Activated CD8-positive, alpha-beta memory T cell treated with anti-CD3 and anti-CD28 coated beads, Interleukin-2, amount 50 U/mL, for 48 hours (primary cell): ENCODE measurements around the gene MBD2.
"Not testable (repeated sequence)": the region's sequence is repeated elsewhere in the genome, so short reads cannot be mapped to it uniquely, and the experiment has no call there.

Source experiments
- DNase-seq: peaks from one replicate; pipeline ENCODE4 v3.0.0-alpha.2; 2020

MBD2 gene

GRCh38 chr18:54148151-54148550, 76.3 kb downstream of the MBD2 start:
- no peak for DNase-seq

GRCh38 chr18:54147439-54147838, 77.0 kb downstream of the MBD2 start:
- DNase-seq = no peak

DNA sequence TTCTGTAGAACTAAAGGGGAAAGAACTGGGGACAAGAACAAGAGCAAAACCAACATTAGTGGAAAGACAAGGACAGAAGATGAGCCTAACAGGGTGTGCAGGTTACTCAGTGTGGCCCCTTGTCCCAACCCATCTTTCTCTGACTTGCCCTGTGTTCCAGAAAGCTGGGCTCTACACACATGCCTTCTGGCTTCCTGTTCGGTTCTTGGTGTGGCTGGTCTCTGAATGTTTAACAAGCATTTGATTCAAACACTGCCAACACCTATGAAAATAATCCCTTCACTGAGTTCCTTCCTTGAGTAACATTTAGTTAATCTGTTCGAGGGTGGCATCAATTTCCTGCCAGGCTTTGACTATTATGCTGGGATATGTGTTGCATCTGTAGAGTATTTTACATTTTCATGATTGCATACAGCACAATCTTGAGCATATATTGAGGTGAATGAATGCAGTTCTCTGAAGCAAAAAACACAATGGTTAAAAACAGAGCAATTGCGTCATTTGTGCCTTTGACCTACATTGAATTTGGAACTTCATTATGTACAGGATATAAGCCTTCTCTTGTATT, 83.3 kb downstream of the MBD2 start:
- no peak for DNase-seq

GRCh38 chr18:54140641-54141040, 83.8 kb downstream of the MBD2 start:
- no peak for DNase-seq

DNA sequence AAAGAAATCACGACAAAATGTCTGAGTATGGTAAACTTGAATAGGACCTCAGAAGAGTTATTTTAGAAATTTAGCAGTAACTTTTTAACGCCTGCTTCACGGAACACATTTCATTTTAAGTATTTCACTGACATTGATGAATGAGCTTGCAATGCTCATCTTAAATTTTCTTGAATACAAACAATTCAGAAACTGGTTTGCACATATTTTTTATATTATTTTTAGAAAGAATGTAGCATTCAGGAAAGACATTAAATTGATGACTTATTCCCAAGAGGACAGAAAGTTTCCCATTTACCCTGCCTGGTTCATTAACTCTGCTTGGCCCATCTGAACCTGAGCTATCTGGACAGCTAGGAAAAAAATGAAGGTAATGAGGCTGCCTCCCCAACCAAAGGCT, 89.3 kb downstream of the MBD2 start:
- no peak for DNase-seq

DNA sequence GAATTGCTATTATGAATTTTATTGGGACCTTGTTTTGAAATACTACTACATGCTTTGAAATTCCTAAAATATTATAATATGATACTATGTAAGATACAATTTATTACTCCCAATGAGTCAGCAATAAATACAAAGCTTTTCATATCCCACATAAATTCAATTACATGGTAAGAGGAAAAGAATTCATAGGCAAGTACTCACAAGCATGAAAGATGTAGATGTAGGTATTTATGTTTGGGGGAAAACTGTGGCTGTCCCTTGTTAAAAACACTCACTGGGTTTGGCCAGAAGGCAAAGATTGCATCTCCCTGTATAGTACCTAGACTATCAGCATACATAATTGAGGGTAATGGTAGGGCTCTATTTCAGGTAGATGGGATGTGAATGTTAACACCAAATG, 90.4 kb downstream of the MBD2 start:
- no peak for DNase-seq

- DNase-seq = no peak
Observed at GRCh38 chr18:54130631-54131030, 93.8 kb downstream of the MBD2 start.

DNA sequence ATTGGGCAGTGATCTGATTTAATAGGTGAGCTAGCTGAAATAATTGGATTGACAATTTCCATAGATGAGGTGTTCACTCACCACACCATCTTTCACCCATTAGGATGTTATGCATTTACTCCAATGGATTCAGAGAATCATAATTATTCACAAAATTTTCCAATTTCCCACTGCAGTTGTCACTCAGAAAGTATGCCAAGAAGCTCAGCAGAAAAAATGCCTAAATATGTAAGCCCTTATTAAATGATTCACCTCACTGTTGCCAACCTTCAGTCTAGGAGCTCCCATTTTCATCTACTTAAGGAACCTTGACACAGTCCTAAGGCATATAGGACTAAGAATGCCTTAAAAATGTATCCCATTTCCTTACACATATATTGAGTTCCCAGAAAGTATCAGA, 94.3 kb downstream of the MBD2 start:
- no peak for DNase-seq

- DNase-seq = no peak
Observed at GRCh38 chr18:54129448-54130067, 94.9 kb downstream of the MBD2 start.

- no peak for DNase-seq
Observed at GRCh38 chr18:54127759-54128378, 96.6 kb downstream of the MBD2 start.

DNA sequence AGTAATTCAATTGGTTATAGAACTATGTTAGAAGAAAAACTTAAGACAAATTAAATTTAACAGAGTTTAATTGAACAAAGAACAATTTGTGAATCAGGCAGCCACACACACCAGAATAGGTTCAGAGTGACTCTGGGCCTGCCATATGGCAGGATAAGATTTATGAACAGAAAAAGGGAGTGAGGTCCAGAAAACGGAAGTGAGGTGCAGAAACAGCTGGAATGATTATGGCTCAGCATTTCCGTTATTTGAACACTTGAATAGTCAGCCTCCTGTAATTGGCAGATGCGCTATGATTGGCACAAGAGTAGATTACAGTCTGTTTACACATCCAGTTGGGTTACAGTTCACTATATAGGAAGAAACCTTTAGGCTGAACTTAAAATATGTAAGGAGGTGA, 99.0 kb downstream of the MBD2 start:
- no peak for DNase-seq

DNA sequence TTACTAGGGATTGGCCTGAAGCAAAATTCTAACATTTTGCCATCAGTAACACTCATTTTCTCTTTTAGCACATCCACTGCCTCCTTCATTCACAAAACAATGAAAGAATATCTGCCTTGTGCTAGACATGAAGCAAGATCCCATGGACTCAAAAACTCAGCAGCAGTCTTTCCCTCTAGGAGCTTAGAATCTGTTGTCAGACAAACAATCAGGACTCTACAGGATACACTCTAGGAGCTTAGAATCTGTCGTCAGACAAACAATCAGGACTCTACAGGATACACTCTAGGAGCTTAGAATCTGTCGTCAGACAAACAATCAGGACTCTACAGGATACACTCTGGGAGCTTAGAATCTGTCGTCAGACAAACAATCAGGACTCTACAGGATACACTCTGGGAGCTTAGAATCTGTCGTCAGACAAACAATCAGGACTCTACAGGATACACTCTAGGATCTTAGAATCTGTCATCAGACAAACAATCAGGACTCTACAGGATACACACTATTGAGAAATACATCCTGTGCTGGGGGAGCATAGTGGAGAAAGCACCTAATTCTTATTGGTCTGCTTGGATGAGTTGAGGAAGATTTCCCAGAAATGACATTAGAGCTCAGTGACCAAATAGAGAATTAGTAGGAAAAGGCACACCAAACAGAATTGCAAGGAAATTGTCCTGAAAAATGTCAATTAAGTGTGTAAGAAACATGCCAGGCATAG, 100.6 kb downstream of the MBD2 start:
- DNase-seq = not testable (repeated sequence)

DNA sequence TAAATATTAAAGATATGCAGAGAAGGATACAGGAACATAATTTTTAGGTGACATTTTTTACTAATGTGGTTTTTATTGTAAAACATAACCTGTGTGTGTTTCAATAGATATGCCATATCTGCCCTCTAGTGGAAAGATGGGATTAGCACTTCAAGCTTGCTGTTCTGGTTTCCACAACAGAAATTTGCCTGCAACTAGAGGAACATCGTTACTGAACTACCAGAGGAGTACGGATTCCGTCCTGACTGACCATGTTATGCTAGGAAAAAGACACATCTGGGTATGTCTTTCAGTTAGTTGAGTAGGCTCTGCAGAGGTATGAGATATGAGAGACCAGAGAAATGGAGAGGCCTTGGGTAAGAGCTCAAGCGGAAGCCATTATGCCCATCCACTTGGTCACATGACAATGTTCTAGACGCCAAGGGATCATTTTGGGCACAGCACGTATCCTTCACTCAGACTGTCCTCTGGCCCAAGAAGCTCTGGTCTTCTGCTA, 104.9 kb downstream of the MBD2 start:
- no peak for DNase-seq

DNA sequence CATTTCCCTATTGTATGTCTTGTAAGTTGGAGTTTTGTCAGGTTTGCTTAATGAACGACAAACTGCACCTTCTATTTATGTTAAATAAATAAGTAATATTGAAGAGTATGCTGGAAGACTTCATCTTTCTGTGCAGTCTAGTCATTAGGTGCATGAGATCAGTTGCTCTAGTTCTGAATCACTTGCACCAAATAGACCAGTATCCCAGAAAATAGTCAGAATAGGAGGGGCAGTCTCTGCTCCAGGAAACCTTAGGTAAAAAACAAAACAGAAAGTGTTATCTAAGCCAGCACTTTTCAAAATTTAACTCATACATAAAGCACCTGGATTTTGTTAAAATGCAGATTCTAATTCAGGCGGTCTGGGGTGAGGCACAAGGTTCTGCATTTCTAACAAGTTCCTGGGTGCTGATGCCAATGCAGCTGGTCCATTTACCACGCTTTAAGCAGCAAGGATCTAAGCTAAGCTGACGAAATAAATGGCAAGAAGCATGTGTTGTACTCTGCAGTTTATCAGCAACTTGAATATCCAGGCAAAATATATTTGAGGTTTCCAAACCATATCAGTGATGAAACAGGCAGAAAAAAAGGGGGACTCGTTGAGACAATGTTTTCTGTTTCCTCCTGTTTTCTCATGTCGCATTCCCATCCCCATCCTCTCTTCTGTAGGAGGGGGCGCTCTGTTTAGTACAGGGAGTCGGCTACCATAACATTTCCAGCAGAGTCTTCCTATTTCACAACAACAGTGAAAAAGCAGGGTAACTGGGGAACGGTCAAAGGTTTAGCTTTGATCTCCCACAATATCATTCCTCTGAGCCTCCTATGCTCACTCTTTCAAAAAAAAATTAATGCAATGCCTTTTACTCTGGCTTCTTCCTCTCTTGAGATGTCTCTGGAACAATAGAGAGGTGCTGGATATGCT, 106.4 kb downstream of the MBD2 start:
- DNase-seq = no peak

DNA sequence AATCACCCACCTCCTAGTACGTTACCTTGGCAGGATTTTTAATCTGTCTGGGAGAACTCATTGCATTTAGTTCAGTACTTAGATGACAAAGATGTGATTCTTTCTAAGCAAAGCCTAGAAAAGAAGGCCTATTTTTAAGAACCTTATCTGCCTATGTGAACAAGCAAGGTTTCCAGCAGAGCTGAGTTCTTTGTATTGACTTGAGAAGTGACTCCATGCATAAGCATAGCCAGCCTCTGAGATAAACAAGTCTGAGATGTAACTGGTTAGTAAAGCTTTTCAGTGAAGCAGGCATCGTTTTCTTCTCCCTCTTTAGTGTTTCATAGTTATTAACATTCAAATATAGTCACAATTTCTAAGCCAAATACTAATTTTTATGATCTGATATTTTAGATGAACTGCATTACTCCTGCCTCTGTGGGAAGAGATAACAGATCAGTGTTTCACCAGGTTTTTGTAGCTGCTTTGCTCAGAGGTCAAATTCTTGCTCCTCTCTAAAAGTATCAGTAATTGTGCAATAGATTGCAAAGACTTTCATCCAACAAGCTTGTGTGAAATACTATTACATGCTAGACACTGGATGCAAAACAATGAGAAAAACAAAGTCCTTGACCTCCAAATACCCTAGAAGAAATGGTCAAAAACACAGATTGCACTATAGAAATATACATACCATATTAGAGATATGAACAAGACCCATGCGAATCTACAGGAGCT, 107.8 kb downstream of the MBD2 start:
- DNase-seq = no peak

DNA sequence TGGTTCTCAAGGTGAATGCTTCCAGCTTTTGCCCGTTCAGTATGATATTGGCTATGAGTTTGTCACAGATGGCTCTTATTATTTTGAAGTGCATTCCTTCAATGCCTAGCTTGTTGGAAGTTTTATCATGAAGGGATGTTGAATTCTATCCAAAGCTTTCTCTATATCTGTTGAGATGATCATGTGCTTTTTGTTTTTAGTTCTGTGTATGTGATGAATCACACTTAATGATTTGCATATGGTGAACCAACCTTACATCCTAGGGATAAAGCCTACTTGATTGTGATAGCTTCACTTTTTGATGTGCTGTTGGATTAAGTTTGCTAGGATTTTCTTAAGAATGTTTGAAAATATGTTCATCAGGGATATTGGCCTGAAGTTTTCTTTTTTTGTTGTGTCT, 112.1 kb downstream of the MBD2 start:
- DNase-seq = no peak

- DNase-seq = no peak
Observed at GRCh38 chr18:54109131-54109683, 115.3 kb downstream of the MBD2 start.

DNA sequence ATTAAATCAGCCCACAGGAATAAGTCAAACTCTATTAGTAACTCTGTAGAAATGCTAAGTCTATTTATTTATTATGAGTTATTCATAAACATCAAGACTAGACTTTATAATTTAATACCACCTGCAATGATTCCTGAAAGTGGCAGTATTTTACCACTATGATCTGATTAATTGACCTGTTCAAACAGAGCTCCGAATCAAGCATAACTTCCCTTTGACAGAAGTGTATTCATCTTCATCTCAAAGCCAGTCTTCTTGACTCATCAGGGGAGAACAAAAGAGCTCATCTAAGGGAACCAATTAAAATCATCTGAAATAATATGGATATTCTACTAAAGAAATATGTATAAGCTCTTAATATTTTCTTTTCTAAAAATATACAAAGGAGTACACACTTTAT, 122.3 kb downstream of the MBD2 start:
- DNase-seq = no peak
